HG03571 (cell line): ENCODE data around the gene TUBGCP6.

ENCODE experiments used
- ATAC-seq: cut with Tn5 transposase; IDR thresholded peaks from one replicate; pipeline ENCODE4 v1.9.1; 2021; ENCODE audit not compliant: unreplicated experiment

The TUBGCP6 gene

DNA sequence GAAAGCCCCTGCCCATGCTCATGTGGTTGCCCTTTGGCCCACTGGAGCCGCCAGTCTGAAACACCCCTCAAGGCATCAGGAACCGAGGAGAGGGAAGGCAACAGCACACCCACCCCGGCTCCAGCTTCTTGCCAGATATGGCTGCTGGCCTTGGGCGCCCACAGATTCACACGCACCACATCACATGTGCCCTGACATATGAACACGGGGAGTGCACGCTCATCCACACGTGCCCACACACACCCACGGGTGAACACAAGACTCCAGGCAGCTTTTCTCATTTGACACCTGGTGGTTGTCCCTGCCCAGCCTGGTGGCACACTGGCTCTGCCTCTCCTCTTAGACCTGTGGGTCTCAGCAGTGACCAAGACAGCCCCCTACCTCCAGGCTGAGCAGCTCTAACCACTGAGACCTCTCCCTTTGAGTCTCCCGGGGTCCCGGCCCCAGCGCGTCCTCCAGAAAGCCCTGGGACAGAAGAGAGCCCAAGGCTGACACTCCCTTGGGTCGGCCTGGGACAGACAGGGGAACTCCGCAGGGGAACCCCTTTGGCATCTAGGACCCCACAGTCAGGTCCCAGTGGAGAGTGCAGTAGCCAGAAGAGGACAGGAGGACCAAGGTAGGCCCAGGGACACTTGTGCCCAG, 19.4 kb upstream of the TUBGCP6 start:
- no peak for ATAC-seq

DNA sequence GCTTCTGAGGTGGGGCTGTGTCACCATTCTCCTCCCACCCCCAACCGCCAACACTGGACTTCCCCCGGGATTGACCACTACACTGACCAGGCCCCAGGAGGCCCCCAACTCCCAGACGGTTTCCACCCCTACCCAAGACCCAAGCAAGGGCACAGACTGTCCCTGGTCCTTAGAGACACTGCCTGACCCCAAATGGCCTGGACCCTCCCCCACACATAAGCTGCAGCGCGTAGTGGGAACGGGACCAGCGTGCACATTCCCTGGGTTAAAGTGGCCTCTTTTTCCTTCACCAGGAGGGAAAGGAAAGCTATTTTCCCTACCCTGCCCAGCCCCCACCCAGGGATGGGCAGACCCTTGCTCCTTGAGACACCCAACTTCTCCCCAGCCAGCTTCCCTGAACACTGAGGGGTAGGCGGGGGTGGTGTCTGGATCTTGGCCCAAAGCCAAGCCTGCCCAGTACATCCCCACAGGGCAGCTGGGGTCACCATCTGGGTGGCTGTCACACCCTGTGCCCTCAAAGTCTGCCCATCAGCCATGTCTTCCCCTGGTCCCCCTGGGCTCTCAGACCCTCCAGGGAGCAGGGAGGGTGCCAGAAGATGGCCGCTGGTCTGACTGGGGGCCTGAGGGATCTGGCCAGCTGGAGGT, 18.3 kb upstream of the TUBGCP6 start:
- no peak for ATAC-seq

DNA sequence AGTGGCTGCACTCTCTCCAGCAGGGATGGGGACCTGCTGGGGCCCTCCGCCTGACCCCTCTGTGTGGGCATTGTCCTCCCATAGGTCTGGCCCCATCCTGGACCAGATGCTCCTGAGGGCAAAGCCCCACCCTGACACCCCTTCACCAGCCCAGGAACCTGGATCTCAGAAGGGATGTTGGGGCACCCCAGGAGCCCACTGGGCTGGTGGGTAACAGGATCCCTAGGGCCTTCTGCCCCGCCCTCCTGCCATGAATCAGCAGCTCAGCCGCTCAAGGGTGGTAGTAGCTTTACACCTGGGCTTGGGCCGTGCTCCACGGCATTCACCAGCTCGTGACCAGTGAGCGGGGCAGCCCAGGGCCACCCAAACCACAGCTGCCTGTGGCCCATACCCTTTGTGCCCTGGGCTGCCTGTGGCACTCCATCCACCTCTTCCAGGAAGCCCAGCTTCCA, 17.7 kb upstream of the TUBGCP6 start:
- ATAC-seq: no peak

DNA sequence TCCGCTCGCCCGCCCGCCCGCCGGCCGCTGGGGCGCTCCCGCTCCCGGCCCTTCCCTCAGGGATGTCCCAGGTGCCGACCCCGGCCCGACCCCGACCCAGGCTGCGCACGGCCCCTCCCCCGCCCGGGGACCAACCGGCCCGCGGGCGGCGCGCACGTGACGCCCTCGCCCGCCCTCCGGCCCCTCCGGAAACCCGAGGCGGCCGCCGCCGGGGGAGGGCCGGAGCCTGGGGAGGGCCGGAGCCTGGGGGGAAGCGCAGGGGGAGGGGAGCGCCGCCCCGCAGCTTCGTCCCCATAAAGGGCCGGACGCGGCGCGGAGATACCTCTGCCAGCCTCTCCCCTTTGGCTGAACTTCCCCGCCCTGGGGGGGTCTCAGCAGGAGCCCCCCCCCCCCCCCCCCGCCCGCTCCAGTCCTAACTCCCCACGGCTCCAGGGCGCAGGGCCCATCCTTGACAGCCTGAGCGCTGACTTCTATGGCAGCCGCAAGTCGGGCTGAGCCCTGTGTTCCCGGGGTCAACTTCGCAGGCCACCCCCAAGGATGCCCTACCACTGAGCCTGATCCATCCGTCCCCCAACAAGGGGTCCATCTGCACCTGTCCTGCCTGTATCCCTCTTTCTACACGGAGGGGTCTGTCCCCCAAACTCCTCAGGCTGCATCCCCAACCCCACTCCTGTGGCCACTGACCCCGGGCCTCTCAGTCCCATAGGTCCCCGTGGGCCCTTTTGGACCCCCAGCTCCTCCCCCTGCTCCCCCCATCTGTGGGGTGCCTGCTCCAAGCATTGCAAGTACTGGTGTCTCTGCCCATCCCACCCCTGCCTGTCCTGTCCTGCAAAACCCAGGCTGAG, 17.0 kb upstream of the TUBGCP6 start, which contains the start of gene MAPK12:
TSS of gene MAPK12 (minus strand) at position 69 of the 845 bp plus-strand sequence. CDS start 174 bp downstream, outside the sequence.
- no peak for ATAC-seq

DNA sequence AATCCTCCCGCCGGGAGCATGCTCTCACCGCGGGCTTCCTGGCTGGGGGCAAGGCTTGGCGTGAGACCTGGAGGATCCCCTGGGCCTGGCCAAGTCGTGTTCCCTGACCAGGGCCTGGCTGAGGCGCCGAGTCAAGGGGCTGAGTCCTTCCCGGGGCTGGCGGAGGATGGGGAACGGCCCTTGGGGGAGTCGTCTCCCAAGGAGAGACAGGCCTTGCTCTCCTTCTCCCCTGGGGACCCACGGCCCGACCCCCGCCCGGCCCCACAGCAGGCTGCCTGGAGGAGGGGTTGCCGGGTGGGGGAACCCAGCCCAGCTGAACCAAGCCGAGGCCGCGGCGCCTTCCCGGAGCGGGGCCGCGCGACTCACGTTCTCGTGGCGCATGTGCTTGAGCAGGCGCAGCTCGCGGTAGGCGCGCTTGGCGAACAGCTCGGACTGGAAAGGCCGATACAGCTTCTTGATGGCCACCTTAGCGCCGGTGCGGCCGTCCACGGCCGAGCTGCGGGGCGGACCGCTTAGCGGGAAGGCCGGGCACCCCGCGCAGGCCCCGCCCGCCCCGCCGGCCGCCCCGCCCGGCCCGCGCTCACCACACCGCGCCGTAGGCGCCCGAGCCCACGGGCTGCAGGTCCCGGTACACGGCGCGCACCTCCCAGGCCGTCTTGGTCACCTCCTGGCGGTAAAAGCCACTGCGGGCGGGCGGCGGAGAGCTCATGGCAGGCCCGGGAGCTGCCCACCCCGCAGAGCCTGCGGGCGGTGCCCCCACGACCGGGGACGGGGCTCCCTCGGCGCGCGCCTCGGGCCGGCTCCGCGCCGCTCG, 16.2 kb upstream of the TUBGCP6 start:
- ATAC-seq: no peak

DNA sequence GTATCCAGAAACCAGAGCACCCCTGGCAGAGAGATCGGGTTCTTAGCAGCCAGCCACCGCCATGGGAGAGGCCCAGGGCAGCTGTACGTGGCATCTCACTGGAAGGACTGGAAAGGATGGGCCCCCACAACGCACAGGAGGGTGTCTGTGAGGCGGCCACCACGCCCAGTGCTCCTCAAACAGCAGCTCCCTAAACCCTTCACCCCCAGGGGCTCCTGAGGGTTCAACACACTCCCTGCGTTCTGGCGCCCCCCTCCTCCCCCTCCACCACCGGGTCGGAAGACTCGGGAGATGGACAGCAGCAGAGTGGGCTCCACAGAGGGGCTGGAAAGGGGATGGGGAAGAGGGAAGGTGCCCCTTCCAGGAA, 15.6 kb upstream of the TUBGCP6 start:
- no peak for ATAC-seq

DNA sequence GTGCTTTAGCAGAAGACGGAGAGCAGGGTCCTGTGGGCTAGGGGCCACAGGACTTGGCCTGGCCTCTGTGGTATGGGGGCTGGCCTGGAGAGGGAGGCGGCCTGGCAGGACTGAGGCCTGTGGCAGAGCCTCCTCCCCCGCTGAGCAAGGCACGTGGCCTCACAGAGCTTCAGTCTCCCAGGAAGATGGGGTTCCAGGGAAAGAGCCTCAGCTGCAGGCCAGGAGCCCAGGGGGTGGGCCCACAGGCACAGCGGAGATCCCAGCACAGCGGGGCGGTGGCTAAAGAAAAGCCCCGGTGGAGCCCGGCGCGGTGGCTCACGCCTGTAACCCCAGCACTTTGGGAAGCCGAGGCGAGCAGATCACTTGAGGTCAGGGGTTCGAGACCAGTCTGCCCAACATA, 14.5 kb upstream of the TUBGCP6 start:
- no peak for ATAC-seq

DNA sequence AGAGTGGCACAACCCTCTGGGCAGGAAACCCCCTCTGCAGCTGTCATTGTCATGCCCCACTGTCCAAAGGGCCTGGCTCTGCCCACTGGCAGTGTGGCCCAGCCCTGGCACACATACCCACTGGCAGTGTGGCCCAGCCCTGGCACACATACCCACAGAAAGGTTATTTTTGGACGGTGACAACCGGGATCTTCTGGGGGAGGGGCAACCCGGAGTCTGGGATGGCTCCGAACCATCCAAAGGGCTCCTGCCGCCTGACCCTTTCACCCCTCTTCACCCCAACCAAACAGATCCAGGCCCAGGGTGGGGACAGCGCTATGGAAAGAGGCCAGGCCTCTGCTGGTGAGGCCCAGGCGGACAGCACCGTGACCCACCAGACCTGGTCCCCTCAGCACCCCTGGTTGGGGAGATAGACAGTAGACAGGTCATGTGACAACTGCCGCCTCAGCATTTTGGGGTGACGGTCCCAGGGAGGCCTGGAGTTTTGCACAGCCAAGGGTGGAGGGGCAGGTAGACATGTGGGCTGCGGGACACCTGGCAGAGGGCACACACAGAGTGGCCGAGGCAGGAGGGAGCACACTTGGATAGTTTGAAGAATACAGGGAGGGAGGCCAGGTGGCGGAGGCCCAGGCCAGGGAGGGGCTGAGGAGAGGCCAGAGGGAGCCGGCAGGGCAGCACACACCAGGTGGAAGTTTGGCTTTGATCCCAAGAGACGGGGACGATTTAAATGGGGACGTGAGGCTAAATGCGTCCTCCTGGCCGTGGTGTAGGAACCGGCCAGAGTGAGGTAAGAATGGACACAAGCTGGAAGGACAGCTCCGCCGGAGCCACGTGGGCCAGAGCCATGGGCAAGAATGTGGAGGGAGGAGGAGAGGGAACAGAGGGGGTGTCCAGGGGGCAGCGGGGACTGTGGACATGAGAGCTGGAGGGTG, 13.8 kb upstream of the TUBGCP6 start:
- no peak for ATAC-seq

DNA sequence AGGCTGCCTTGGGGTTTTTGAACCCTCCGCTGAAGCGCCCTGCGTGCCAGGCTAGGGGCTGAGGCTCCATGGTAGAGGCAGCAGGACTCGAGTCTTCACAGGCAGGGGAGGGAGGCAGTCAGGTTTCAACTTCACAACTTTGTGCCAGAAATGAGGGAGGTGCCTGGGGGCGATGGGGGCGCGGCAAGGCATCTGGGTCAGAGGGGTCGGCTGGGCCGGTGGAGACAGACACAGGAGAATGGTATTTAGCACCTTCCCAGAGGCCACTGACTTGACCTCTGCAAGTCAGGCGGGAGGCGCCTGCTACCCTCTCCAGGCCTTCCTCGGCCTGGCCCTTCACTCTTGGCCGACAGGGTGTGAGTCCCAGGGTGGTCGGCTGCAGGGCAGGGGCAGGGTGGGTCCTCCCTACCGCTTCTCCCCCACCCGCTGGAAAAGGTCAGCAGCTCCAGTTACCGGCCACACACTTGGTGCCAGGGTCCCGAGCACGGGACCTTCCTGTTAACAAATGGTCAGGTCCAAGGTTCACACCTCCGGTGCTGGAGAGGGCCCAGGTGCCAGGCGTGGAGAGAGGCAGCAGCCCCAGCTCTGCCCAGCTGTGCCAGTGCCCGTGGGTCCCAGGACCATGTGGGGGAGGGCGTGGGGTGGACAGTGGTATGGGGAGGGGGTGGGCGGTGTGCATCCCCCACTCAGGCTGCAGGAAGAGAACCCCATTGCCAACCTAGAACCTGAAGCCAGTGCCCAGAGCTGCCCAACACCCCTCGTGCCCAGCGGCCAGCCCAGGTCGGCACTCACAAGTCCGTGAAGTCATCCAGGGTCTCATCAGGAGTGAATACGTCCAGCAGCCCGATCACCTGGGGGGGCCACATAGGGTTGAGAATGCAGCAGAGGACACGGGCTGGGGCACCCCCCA, 12.9 kb upstream of the TUBGCP6 start:
- ATAC-seq: no peak

DNA sequence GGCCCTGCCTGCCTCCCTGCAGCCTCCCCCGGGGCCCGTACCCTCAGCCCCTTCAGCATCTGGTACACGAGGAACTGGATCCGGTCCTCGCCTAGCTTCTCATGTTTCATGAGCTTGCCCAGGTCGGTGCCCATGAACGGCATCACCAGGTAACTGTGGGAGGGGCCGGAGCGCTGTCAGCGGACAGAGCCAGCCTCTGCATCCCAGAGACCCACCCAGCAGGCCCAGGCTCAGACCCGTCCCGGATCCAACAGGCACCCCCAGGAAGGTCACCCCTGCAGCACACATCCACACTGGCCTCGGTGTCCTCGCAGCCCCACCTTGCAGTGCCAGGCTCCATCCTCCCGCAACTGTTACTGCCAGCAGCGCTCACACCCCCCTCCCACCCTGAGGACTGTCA, 12.2 kb upstream of the TUBGCP6 start:
- ATAC-seq: no peak

DNA sequence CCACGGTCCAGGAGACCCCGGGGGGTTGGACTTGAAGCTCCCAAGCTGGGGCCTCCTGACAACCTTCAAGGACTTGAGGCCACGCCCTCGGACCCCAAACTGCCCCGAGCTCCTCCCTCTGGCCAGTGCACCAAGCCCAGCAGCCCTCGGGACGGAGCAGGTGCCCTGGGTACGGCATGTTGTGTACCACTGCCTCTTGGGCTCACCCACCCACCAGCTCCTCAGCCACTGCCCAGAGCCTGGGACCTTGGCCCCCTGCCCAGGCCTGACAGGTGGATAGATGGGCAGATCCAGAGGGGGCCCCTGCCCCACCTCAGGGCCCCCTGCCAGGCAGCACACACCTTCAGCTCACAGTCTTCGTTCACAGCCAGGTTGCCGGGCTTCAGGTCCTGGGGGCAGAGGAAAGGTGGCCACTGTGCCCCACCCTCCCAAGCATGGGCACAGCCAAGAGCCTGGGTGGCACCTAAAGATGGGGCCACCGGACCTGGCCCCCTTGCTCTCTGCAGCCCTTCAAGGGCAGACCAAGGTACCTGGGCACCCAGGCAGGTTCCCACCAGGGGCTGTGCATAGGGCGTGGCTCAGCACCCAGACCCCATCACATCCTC, 11.5 kb upstream of the TUBGCP6 start:
- ATAC-seq: no peak

DNA sequence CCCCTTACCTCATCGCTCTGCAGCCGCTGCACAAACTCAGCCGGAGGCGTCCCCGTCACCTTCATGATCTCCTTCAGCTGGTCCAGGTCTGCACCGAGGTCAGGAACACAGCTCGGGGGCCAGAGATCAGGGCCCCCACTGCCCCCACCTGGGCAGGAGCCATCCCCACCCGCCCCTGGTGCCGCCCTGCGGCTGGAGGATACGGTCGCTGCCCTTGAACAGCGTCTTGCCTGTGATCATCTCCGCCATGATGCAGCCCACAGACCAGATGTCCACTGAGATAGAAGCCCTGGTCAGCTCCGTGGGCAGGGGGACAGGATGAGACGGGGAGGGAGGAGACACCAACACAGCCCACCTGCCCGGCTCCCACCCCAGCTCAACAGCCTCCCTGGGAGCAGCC, 10.8 kb upstream of the TUBGCP6 start:
- no peak for ATAC-seq

DNA sequence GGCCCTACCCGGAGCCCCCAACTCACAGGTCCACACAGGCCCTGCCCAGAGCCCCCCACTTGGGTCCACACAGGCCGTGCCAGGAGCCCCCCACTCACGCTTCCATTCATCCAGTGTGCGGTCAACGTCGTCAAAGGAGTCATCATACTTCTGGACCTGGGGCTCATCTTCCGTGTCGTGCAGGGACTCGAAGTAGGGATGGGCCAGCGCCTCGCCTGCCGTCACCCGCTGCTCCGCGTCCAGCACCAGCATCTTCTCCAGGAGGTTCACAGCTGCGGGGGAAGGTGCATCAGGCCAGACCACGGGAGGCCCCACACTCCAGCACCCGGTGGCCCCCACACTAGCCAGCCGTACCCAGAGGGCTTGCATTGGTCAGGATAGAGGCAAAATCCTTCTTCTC, 10.3 kb upstream of the TUBGCP6 start:
- no peak for ATAC-seq

DNA sequence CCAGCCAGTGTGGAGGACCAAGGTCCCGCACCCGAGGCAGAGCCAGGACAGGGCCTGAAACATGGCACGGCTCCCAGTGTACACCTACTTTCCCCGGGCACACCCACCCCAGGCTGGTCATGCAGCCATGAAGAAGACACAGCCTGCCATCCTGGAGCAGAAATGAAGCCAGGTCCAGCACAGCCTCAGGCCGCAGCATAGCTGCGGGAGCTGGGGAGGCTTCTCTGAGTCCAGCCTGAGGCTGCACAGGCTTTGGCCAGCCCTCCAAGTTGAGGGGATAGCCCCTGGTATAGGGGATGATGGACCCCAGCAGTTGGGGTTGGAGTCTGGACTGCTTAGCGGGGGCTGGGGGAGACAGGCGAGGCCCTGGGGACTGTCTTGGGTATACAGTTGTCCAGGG, 9.1 kb upstream of the TUBGCP6 start:
- no peak for ATAC-seq

DNA sequence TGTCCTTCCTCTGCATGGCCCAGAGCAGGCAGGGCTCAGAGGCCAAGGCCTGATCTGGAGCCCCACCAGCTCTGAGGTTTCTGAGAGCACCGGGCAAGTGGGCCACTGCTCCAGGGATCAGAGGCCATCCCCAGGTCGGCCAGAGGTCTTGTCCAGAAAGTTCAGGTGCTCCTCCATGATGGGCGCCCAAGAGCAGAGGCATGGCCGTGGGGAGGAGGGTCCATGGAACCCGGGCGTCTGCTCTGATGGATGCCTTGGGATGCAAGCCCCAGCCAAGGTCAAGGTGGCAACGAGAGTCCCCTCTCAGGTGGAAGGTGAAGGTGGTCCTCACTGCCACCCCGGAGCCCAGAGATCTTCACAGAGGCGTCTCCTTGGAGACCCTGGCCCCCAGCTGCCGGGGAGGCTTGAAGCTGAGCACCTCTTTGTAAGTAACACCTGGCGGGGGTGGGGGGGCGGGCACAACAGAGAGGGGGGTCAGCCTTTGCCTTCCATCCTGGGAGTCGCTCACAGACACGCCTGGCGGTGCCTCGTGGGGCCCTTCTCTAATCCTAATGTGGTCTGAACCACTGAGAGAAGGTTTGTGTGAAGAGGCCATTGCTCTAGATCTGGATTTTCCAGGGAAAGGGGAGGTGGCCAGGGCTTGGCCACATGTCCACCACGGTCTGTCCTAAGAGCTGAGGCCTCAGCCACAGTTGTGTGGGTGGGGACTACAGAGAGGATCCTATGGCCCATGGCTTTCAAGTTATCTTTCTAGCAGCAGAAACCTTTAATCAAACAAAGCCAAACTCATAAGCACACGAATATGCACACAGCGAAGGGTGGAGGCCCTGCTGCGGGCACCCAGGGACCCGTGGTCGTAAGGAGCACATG, 8.5 kb upstream of the TUBGCP6 start:
- ATAC-seq: no peak

DNA sequence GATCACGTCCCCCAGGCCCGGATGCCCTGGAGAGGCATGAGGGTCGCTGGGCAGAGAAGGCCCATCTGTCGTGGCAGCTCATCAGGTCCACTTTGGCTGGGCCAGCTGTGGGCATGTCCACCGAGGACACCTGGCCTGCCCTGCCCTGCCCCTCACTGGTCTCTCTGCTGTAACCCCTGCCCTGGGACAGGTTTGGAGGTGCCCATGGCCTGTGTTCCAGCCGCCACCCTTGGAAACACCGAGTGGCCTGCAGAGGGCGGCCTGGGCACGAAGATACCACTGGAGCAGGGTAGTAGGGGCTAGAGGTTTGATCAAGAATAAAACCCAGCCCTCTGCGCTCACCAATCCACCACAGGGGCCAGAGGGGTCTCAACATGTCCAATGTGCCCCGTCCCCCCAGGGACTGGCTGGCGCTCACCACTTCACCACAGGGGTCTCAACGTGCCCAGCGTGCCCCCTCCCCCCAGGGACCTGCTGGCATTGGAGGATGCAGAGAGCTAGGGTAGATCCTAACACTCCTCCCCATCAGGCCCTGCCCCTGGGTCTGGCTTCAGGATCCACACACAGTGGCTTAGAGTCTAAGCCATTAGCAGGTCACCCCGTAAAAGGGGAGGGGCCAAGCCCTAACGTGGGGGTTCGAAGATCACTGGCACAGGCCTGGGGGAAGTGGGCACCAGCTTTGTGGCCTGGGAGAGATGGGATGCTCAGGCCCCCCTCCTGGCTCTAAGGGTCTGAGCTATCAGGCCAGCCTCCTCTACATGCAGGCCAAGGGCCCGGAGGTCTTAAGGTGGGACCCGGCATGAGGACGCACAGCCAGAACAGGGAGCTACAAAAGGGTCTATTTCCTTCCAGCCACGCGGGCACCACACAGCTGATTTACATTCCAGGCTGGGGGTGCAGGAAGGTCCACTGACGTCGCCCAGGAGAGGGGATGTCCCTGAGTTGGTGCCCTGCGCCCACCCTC, 7.5 kb upstream of the TUBGCP6 start:
- no peak for ATAC-seq
